Measurements from ENCODE around the gene SH3BP2. TPM values are rescaled to one million over a fixed set of nuclear protein-coding genes. Genes with fewer than 3 reads are reported as not detected.

The SH3BP2 gene
- total RNA-seq, 4 donors from 2014 or later = 92.6 to 301 (median 117) TPM

DNA sequence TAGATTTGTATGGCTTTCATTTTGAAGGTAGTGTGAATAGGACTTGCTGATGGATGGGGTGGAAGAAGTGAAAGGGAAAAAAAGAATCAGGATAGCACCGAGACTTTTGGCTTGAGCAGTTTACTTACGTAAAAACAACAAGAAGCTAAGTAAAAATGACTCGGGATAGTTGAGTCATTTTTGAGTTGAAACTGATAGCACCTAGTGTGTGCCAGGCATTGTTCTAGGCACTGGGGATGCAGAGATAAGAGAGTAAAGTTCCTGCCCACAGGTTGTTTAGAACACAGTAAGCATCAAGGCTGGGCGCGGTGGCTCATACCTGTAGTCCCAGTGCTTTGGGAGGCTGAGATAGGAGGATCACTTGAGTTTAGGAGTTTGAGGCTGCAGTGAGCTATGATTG, 85.5 kb downstream of the SH3BP2 start:
- H3K9me3 ChIP-seq = no peaks in the 10 kb centered on the region
- DNase-seq = no peak
- H3K36me3 ChIP-seq = peaks cover 0 to 21% (median 6%) of the 10 kb centered on the region in 4 donors
- WGBS, 2 donors (ENCODE audit: low coverage in 1 of 2) = 78 to 92% methylated on average over 3 to 5 of the region's 5 CpGs
- intact Hi-C loops (cut with DNase I; ENCODE audit: low total_unique reads) (loop anchor here (10.0 kb wide), 1 partner anchor 114 kb away; no protein-coding TSS in a partner anchor), in situ Hi-C loops (cut with MboI; ENCODE audit: low pct_ligation_motif_present in 1 of 4, low pct_unique_long_range_greater_than_20kb in 1 of 4, low sequenced_read_pairs in 3 of 4) (no loop called here)
- H3K4me1 ChIP-seq = peaks cover 12 to 19% (median 14%) of the 10 kb centered on the region in 4 donors
- no peak overlapping the region for H3K4me3 ChIP-seq
- no peak overlapping the region for H3K27ac ChIP-seq
- H3K27me3 ChIP-seq = no peaks in the 10 kb centered on the region
- TF ChIP-seq, protein P1, sequence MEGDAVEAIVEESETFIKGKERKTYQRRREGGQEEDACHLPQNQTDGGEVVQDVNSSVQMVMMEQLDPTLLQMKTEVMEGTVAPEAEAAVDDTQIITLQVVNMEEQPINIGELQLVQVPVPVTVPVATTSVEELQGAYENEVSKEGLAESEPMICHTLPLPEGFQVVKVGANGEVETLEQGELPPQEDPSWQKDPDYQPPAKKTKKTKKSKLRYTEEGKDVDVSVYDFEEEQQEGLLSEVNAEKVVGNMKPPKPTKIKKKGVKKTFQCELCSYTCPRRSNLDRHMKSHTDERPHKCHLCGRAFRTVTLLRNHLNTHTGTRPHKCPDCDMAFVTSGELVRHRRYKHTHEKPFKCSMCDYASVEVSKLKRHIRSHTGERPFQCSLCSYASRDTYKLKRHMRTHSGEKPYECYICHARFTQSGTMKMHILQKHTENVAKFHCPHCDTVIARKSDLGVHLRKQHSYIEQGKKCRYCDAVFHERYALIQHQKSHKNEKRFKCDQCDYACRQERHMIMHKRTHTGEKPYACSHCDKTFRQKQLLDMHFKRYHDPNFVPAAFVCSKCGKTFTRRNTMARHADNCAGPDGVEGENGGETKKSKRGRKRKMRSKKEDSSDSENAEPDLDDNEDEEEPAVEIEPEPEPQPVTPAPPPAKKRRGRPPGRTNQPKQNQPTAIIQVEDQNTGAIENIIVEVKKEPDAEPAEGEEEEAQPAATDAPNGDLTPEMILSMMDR (IDR thresholded peaks at IDR 0.05) = no peak
- TF ChIP-seq POLR2A (IDR thresholded peaks at IDR 0.05) = no peak
- TF ChIP-seq POLR2AphosphoS5 (IDR thresholded peaks at IDR 0.05) = no peak
- TF ChIP-seq EP300 (IDR thresholded peaks at IDR 0.05; ENCODE audit: low read depth) = no peak

DNA sequence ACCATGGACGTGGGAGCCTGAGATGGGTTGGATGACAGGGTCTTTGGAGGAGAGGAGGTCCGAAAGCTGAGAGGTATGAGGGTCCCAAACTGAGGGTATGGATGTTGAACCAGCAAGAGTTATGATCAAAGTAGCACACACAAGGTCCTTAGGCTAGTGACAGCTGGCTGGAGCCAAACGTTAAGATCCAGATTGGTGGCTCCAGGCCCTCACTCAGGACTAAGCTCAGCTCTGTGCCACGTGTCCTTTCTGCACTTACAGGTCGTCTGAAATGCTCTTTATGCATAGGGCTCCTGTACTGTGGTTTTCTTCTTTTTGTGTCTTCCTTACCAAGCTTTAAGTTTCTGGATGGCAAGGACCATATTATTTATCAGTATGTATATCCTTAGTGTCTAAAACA, 86.1 kb downstream of the SH3BP2 start:
- H3K27me3 ChIP-seq = no peaks in the 10 kb centered on the region
- H3K4me3 ChIP-seq = no peak overlapping the region
- no peak for DNase-seq
- no peaks in the 10 kb centered on the region for H3K9me3 ChIP-seq
- peaks cover 6 to 12% (median 7%) of the 10 kb centered on the region in 4 donors for H3K4me1 ChIP-seq
- peaks cover 0 to 26% (median 9%) of the 10 kb centered on the region in 4 donors for H3K36me3 ChIP-seq
- in situ Hi-C loops (cut with MboI; ENCODE audit: low pct_ligation_motif_present in 1 of 4, low pct_unique_long_range_greater_than_20kb in 1 of 4, low sequenced_read_pairs in 3 of 4) (no loop called here), intact Hi-C loops (cut with DNase I; ENCODE audit: low total_unique reads) (loop anchor here (10.0 kb wide), 1 partner anchor 114 kb away; no protein-coding TSS in a partner anchor)
- 76 to 88% methylated on average over 2 to 5 of the region's 5 CpGs for WGBS, 2 donors (ENCODE audit: low coverage in 1 of 2)
- no peak overlapping the region for H3K27ac ChIP-seq
- TF ChIP-seq, protein P1 (IDR thresholded peaks at IDR 0.05) = no peak
- TF ChIP-seq POLR2AphosphoS5 (IDR thresholded peaks at IDR 0.05) (no peak), POLR2A (IDR thresholded peaks at IDR 0.05) (no peak), EP300 (IDR thresholded peaks at IDR 0.05; ENCODE audit: low read depth) (no peak)

DNA sequence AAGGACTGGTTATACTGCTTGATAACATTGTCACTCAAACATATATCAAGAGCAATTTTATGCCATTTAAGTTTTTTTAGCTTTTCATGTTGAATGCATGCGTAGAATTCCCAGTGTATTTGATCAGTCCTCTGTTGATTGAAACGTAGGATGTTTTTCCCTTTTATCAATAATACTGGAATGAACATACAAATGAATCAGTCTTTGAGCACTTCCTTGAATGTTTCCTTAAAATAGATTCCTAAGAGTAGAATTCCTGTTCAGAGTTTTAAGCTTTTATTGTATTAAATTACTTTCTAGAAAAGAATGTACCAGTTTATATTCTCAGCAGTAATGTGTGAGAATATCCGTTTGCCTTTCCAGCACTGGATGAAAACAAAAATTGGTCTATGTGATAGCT, 88.5 kb downstream of the SH3BP2 start:
- peaks cover 0 to 40% (median 16%) of the 10 kb centered on the region in 4 donors for H3K36me3 ChIP-seq
- intact Hi-C loops (cut with DNase I; ENCODE audit: low total_unique reads) = no loop called here
- no peaks in the 10 kb centered on the region for H3K9me3 ChIP-seq
- no peak for TF ChIP-seq POLR2A (IDR thresholded peaks at IDR 0.05)
- TF ChIP-seq, protein P1 (IDR thresholded peaks at IDR 0.05) = no peak
- TF ChIP-seq POLR2AphosphoS5 (IDR thresholded peaks at IDR 0.05) = no peak
- no peak for TF ChIP-seq EP300 (IDR thresholded peaks at IDR 0.05; ENCODE audit: low read depth)
- 92 to 93% methylated on average over 2 to 3 of the region's 3 CpGs for WGBS, 2 donors (ENCODE audit: low coverage in 1 of 2)
- H3K4me3 ChIP-seq = no peak overlapping the region
- no peak for DNase-seq
- no peaks in the 10 kb centered on the region for H3K4me1 ChIP-seq
- in situ Hi-C loops (cut with MboI; ENCODE audit: low pct_ligation_motif_present in 1 of 4, low pct_unique_long_range_greater_than_20kb in 1 of 4, low sequenced_read_pairs in 3 of 4) = no loop called here
- H3K27ac ChIP-seq = no peak overlapping the region
- no peaks in the 10 kb centered on the region for H3K27me3 ChIP-seq

DNA sequence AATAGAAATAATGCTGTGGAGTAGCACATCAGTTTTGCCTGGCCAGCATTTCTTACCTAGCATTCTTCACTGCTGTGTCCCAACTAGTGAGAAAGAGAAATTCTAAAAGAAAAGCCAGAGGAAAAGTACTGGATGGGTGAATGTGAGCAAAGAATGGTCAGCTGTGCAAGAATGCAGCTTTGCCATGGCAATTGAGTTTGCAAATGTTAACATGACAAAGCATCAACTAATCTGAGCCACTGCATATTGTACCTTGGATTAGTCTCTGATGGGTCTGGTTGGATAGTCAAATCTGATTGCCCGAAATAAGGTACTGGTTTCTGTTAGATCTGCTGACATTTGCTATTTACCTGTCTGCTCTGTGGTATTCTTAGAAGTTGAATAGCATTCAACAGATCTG, 89.5 kb downstream of the SH3BP2 start:
- no peak for DNase-seq
- WGBS, 2 donors (ENCODE audit: low coverage in 1 of 2) = 60 to 92% methylated on average over 1 of the region's 1 CpG
- Histone ChIP-seq H3K36me3 (peaks cover 0 to 42% (median 17%) of the 10 kb centered on the region in 4 donors), H3K27me3 (no peaks in the 10 kb centered on the region), H3K4me1 (no peaks in the 10 kb centered on the region), H3K9me3 (no peaks in the 10 kb centered on the region), H3K27ac (no peak overlapping the region), H3K4me3 (no peak overlapping the region)
- intact Hi-C loops (cut with DNase I; ENCODE audit: low total_unique reads) = no loop called here
- in situ Hi-C loops (cut with MboI; ENCODE audit: low pct_ligation_motif_present in 1 of 4, low pct_unique_long_range_greater_than_20kb in 1 of 4, low sequenced_read_pairs in 3 of 4) = no loop called here
- TF ChIP-seq POLR2AphosphoS5 (IDR thresholded peaks at IDR 0.05) (no peak), POLR2A (IDR thresholded peaks at IDR 0.05) (no peak), EP300 (IDR thresholded peaks at IDR 0.05; ENCODE audit: low read depth) (no peak)
- TF ChIP-seq, protein P1 (IDR thresholded peaks at IDR 0.05) = no peak

All from transverse colon (tissue), 4 donors.